ENCODE measurements around the gene C5orf15.
"Not testable (repeated sequence)": the region's sequence is repeated elsewhere in the genome, so short reads cannot be mapped to it uniquely, and the experiment has no call there.

Gene C5orf15

DNA sequence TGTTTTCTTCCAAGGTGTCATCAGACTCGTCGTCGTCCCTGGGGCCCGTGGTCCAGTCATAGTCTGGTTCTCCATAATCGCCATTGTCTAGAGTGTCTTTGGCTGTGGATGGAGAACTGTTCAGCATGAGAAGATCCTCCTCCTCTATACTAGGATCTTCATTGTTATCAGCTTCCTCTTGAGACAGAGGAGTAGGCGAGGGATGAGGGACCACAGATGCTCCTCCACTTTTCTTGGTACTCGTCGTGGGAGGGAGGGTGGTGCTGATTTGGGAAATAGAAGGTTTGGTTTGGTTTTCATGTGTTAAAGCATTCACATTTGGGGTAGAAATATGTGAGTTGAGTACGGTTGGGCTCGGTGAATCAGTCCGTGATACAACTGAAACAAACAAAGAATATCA is 8.8 kb downstream of the C5orf15 start:
- no peak for DNase-seq

DNA sequence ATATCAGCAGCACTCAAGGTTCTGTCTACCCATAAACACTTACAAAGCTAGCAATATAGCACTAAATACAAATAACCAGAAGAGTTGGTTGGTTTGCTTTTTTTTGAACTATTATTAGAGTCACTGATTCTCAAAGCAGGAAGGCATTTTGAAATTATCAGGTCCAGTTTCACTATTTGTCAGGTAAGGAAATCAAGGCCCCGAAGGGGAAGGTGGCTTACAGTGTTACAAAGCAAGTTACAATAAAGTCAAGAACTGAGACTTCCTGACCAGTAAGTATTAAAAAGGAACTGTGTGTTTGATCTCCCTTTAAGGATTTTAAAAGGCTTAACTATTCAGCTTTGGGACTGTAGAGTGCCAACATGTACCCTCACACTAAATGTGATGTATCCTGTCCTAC is 10.8 kb downstream of the C5orf15 start:
- no peak for DNase-seq

DNA sequence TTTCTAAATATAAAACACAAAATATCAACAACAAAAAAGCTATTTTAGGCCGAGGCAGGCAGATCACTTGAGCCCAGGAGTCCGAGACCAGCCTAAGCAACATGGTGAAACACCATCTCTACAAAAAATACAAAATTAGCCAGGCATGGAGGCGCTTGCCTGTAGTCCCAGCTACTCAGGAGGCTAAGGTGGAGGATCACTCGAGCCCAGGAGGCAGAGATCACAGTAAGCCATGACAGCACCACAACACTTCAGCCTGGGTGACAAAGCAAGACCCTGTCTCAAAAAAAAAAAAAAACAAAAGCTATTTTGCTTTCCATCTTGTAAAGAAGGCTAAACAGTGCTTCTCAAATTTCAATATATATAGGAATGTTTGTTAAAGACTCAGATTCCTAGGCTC is 11.3 kb downstream of the C5orf15 start:
- no peak for DNase-seq

DNA sequence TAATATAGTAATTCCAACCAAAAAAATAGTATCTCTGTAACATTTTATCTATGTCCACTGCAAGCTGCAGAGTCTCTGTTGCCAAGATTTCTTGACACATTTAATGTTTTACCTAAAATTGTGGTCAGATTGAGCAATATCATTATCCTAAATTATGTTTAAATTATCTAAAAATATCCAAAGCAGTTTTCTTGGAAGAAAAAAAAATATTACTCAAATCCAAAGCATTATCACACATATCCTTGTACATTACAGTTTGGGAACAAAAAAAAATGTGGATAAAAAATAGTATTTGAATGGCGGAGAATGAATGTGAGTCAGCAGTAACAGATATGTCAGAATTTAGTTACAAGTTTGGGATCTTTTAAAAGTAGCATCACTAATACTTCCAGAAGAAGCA is 12.2 kb downstream of the C5orf15 start:
- DNase-seq = not testable (repeated sequence)

DNA sequence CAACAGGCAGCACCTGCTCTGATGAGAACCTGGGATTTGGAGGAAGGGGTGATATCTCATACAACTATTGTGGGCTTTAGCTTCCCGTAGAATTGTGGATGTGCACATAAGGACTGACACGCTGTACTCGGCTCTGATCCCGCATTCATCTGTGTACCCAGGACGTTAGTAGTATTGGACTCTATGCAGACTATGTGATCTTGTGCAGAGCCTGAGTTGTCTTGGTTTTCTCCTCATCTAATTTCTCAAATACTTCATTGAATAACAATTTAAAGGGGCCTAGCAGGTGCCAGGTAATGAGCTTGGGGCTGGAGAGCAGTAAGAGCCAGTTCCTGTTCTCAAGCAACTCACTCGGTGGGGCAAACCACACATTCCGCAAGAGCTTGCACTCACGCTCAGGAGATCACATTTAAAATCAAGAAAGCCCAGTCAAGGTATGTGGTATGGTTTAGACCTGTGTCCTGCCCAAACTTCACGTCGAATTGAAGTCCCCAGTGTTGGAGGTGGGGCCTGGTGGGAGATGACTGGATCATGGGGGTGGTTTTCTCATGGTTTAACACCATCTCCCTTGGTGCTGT is 14.8 kb downstream of the C5orf15 start:
- no peak for DNase-seq

DNA sequence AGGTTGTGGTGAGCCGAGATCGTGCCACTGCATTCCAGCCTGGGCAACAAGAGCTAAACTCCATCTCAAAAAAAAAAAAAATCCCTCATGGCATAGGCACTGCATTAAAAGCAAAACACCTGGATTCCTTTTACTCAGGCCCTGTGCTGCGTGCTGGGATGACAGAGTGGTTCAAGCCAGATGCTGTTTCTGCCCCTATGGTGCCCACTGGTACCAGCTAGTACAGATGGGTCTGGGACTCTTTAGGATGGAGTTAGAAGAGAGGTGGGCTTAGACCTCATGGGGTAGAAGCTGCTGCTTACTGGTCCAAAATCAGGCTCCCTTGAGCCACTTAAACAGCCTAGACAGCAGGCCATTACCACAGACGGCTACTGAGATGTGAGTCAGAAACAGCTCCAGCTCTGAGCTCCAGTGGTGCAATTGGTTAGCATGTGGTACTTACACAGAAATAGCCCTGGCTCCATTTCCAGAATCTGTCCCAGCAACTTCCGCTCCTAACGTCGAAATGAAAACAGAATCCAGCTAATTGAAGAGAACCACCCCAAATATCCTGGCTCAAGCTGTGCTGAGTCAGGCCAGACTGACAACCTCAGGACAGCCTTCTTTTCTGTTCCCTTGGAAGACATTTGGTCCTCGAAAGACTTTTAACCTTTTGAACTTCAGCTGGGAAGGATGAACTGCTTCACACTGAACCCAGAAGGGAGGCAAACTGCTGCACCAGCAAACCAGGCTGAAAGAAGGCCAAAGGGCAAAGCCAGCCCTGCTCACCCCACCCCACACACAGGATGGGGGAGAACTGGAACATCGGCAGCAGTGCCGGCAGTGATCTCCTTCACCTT is 15.5 kb downstream of the C5orf15 start:
- DNase-seq = no peak

DNA sequence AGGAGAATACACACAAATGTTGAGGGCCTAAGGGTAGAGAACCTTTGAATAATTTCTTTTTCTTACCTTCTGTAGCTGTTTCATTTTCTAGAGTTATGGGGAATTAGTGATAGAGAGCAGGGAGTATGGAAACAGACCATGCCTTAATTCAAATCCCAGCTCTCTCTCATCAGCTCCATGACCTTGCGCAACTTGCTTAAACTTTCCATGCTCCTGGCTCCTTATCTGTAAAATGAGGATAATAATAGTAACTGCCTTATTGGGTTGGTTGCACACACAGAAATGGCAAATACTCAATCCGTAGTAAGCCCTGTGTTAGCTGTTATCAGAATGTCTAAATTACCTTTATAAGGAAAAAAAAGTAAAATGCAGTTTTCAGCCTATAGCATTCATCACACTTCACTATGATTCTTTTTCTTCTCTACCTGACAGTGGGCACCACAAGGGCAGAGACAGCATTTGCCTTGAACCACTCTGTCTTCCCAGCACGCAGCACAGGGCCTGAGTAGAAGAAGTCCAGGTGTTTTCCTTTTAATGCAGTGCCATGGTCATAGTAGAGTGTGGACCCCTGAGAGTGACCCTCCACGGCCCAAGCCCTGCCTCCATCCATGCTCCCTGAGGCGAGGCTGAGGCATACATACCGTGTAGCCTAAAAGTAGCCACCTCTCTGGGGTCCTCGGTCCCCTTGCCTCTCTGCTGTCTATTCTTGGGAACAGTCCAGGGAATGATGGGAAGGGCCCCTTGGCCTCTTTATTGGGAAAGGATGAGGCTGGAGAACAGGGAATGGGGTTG is 17.4 kb downstream of the C5orf15 start:
- DNase-seq = no peak

DNA sequence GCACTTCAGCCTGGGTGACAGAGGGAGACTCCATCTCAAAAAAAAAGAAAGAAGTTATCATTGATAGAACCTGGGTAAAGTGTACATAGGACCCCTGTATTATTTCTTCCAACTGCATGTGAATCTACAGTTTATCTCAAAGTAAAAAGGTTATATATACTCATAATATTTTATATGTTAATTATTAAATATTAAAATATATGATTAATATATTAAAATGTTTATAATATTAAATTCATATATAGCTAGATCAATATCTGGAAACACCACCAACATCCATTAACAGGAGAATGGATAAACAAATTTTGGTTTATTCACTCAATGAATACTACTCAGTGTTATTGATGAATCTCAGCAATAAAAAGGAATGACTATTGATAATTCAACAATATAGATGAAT is 19.7 kb downstream of the C5orf15 start:
- no peak for DNase-seq

DNA sequence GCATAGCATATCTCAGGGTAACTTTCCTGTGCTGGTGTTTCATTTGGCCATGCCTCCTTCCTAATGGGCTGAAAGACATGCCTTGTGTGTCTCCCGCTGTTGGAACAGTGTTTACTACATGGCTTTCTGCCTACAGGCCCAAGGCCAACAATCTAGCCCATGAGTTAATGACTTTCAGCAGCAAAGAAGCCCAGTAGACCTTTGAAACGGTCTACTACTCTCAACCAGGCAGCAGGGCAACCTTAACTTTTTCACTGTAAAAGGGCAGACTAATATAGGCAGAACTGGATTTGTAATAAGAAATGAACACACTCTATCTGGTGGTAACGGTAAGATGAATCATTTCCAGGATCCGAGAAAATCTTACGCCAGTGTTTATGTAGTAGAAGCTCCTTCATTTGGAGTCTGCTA is 21.0 kb downstream of the C5orf15 start:
- no peak for DNase-seq

DNA sequence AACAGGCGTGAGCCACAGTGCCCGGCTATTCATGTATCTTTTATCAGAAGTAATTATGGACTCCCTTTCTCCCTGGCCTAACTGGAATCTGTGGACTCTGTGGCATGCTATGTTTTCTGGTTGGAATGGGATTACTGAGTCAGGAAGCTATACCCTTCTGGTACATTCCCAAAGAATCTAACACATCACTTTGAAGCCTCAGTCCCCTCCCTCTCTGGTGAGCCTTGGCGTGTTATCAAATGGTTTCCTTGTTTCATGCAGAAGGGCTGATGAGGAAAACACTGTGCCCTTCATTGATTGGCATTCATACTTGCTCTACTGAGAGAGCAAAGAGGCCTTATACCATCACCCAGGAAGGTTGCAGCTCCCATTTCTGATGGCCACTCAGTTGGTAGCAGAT is 22.9 kb downstream of the C5orf15 start:
- no peak for DNase-seq

DNA sequence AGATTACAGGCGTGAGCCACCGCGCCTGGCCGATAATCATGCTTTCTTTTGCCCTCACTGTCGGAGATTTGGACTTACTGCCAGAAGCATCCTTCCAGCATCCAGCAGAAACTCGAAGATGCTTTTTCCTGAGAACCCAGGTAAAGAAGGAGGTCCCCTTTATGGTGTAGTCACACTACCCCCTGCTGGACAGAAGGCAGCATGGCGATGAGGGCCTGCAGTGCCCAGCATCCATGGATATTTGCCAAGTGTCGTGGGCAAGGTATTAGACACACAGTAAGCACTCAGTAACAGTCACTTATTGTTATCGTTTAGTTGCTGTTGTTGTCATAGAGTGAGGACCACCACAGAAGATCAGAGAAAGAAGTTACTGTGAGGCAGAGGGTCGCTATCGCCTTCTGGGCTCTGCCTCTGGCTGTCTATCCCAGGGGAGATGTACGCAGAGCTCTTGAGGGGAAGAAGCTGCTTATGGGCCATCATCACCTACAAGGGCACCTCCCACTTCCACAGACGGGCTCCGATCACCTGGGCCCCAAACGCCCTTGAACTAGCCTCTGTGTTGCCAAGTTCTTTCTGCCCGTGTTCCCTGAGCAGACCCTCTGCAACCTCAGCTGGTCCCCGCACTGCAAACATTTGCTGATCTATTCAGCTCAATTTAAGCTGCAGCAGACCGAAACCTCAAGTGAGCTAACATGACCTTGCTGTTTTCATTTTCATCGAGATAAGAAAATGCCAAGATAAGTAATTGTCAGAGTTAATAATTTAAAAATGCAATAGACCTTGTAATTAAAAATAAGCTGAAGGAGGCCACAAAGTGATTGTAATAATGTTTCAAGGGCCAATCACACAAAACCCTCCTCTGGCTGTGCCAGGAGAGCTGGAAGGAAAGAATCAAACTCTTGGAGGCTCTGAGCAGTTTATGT is 23.9 kb downstream of the C5orf15 start:
- no peak for DNase-seq

DNA sequence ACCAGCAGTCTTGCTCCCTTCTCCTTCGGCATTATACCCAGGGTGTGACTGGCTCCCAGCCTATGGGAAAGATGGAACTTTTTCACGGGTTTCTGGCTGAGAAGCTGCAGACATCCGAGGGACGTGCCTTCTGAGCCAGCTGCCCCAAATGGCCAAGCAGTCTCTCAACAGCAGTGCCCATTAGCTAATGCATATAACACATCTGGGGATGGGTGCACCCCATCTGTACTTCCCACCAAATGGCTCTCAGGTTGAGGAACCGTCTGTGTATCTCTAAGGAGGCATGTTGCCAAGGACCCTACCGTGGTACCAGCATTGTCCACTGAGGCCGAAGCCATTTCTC is 25.0 kb downstream of the C5orf15 start:
- no peak for DNase-seq

DNA sequence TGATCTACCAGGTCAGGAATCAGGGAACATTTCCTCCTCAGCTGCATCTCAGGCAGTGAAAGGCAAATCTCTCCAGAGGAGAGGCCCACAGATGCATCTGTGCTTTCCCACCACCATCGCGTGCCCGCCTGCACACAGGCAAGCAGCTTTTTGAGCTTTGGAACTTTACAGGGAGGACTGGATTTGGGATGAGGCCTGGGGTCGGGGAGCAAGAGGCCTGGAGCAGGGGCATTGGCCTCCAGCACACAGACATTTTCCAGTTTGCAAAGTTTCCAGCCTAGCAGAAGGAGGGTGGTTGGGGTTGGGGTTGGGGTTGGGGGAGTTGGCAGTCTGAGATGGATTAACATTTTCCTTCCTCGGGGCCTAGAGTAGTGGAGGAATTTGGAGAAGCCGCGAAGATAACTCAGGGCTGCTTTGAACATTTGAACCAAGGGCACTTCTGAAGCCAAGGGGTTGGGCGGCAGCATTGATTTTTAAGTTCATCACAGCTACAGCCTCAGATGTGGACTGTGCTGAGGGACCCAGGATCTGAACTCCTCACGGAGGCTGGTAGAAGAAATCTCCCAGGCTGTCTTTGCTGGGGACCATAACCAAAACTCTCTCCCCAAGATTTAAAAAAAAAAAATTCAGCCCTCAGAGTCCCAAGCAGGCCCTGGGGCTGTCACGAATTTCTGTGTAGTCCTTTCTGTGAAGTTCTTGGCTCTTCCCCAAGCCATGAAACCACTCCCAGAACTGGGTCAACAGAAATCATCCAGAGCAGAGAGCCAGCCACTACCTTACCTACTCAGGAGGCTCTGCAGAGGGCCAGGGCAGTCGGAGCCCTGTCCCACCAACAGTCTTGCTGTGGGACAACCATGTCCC is 25.6 kb downstream of the C5orf15 start:
- no peak for DNase-seq

DNA sequence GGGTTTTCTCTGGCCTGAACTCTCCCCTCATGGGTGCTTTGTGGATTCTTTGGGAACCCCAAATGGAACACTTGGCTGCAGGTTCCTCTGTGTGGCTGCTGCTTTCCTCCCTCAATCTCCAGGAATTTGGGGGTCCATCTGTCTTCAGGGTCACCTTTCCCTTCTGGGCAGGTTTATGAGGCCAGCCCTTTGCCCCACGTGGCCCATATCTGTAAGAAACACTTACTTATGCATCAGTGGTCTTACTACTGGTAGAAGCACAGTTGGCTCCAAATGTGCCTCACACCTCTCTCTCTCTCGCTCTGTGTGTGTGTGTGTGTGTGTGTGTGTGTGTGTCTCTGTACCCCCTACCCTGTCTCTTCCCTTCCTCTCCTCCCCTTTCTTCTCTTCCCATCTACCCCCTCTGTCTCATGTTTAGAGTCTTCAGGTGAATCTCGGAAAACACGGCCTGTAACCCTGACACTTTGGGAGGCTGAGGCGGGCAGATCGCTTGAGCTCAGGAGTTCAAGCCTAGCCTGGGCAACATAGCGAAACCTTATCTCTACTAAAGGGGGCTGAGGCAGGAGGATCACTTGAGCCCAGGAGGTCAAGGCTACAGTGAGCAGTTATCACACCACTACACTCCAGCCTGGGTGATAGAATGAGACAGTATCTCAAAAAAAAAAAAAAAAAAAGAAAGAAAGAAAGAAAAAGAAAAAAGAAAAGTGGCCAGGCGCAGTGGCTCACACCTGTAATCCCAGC is 26.8 kb downstream of the C5orf15 start:
- no peak for DNase-seq

DNA sequence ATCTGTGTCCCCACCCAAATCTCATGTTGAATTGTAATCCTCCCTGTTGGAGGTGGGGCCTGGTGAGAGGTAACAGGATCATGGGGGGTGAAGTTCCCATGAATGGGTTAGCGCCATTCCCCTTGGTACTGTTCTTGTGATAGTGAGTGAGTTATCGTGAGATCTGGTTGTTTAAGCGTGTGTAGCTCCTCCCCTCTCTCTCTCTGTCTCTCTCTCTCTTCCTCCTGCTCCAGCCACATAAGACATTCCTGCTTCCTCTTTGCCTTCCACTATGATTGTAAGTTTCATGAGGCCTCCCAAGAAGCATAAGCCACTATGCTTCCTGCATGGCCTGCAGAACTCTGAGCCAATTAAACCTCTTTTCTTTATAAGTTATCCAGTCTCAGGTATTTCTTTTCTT is 28.8 kb downstream of the C5orf15 start:
- no peak for DNase-seq

DNA sequence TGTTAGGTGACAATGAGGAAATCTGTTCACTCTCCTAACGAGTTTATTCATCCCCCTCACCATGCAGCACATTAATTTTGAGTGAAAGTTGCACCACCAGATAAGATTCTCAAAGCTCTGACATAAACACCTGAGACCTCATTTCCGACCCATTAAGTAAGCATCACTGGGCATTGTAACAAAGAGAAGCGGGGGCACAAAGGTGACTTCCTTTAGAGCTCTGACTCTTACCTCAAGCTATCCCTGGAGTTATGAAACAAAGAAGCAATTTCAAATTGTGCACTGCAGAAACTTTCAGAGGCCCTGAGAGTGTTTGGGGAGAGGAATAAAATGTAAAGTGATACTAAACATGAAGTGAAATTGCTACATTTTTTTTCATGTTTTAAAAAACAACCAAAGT is 29.5 kb downstream of the C5orf15 start:
- no peak for DNase-seq

DNA sequence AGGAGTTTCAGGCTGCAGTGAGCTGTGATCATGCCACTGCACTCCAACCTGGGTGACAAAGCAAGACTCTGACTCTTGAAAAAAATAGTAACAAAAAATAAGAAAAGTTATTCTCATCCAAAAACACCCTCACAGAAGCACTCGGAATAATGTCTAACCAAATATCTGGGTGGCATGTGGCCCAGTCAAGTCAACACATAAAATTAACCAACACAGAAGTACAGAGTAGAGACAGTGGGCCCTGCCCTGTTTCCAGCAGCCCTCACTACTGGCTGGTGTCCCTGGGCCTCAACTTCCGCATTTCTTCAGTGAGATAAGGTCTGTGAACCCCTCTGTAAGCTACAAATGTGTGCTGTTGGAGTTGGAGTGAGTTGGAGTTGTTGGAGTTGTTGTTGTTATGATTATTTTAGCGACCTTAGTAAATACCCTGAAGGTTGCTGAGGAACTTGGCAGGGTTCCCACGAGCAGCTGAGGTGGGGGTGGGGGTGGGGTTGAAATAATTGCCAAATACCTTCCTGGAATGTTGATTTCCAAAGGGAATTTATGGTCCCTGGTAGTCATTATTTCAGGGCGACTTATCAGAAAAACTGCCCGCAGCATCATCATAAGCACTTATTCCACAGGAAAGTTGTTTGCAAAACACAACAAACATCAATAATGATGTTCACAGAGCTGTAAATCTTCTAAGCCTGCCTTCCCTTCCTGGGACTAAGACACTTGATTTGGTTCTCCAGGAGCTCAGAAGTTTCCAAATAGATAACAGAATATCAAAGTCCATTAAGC is 30.2 kb downstream of the C5orf15 start:
- DNase-seq = no peak

DNA sequence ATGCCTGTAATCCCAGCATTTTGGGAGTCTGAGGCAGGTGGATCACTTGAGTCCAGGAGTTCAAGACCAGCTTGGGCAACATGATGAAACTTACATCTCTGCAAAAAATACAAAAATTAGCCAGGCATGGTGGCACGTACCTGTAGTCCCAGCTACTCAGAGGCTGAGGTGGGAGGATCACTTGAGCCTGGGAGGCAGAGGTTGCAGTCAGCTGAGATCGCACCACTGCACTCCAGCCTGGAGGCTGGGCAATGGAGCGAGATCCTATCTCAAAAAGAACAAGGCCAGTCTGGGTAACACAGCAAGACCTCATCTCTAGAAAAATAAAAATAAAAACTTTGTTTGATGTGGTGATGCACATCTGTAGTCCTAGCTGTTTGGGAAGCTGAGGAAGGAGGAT is 30.8 kb downstream of the C5orf15 start:
- not testable (repeated sequence) for DNase-seq

DNA sequence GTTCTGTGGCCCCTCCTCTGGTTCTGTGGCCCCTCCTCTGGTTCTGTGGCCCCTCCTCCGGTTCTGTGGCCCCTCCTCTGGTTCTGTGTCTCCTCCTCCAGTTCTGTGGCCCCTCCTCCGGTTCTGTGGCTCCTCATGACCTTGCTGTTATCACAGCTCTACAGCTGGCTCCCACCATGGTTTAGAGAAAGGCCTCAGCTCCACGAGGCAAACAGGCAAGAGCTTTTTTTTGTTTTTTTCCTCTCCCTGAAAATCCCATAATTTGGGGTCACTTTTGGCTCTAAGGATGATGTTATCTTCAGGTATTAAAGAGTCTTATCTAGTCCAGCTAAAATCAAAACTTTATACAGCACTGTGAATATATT is 31.8 kb downstream of the C5orf15 start:
- DNase-seq = no peak

DNA sequence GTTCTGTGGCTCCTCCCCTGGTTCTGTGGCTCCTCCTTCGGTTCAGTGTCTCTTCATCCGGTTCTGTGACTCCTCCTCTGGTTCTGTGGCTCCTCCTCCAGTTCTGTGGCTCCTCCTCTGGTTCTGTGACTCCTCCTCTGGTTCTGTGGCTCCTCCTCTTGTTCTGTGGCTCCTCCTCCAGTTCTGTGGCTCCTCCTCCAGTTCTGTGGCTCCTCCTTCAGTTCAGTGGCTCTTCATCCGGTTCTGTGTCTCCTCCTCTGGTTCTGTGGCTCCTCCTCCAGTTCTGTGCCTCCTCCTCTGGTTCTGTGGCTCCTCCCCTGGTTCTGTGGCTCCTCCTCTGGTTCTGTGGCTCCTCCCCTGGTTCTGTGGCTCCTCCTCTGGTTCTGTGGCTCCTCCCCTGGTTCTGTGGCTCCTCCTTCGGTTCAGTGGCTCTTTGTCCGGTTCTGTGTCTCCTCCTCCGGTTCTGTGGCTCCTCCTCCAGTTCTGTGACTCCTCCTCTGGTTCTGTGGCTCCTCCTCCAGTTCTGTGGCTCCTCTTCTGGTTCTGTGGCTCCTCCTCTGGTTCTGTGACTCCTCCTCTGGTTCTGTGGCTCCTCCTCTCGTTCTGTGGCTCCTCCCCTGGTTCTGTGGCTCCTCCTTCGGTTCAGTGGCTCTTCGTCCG is 32.3 kb downstream of the C5orf15 start:
- DNase-seq = not testable (repeated sequence)
